IMR-90 (cell line): ENCODE measurements around the gene CACYBP. TPM values are rescaled to one million over a fixed set of nuclear protein-coding genes. Genes with fewer than 3 reads are reported as not detected.

Experiments
- ATAC-seq: fragments of 200-7000 bp; cut with Tn5 transposase; 2 replicates; pipeline ENCODE4 v1.9.1; 2020; ENCODE audit warnings: low read depth, mild to moderate bottlenecking, moderate library complexity
- BruUV-seq: library from RNA; stranded (reverse); fragments of 400-500 nt; replicated peaks from 2 replicates; lab custom pipeline; 2021; lab: Mats Ljungman, UMichigan
- CTCF ChIA-PET: fragments of 300-600 bp; formaldehyde crosslinking; extraction: SDS; loops from one replicate; lab custom pipeline; 2021; ENCODE audit warnings: antibody characterized with exemption; lab: Yijun Ruan, JAX
- POLR2A ChIA-PET: fragments of 300-600 bp; sonication (Branson Sonifier 250); formaldehyde crosslinking; loops from one replicate; lab custom pipeline; 2022; ENCODE audit warnings: antibody characterized with exemption; ENCODE audit not compliant: unreplicated experiment; lab: Charles Lee
- DNase-seq: peaks from one replicate; pipeline ENCODE4 v3.0.0; 2013
- H2AFZ ChIP-seq: replicated peaks from 2 replicates; pipeline ENCODE3; 2013; ENCODE audit warnings: low read length, mild to moderate bottlenecking; ENCODE audit not compliant: poor library complexity
- H2AK5ac ChIP-seq: 2 replicates; pipeline ENCODE4 v1.6.1; 2013; ENCODE audit warnings: low read depth, low read length, inconsistent platforms
- H2AK9ac ChIP-seq: replicated peaks from 2 replicates; pipeline ENCODE3; 2013; ENCODE audit warnings: mild to moderate bottlenecking, low read depth, low read length, moderate library complexity; ENCODE audit not compliant: poor library complexity
- H2BK120ac ChIP-seq: 2 replicates; pipeline ENCODE4 v1.6.1; 2013; ENCODE audit warnings: low read depth, low read length, inconsistent platforms
- H2BK15ac ChIP-seq: 3 replicates; pipeline ENCODE4 v1.6.1; 2013; ENCODE audit warnings: low read depth, low read length, inconsistent platforms
- H2BK20ac ChIP-seq: 2 replicates; pipeline ENCODE4 v1.6.1; 2013; ENCODE audit warnings: low read depth, mild to moderate bottlenecking, inconsistent platforms, low read length, moderate library complexity
- H2BK5ac ChIP-seq: 2 replicates; pipeline ENCODE4 v1.6.1; 2013; ENCODE audit warnings: mild to moderate bottlenecking, low read depth, low read length, inconsistent platforms; ENCODE audit not compliant: poor library complexity, severe bottlenecking
- H3K14ac ChIP-seq: replicated peaks from 2 replicates; pipeline ENCODE4 v1.6.1; 2013; ENCODE audit warnings: low read depth, low read length, inconsistent platforms
- H3K18ac ChIP-seq: 2 replicates; pipeline ENCODE4 v1.6.1; 2013; ENCODE audit warnings: low read depth, low read length, control low read depth
- H3K23ac ChIP-seq: 2 replicates; pipeline ENCODE4 v1.6.1; 2013; ENCODE audit warnings: low read depth, low read length, inconsistent platforms
- H3K27ac ChIP-seq: 2 replicates; pipeline ENCODE4 v1.5.1; 2013; ENCODE audit warnings: mild to moderate bottlenecking, control low read depth, low read length; ENCODE audit not compliant: insufficient read depth
- H3K27me3 ChIP-seq: 2 replicates; pipeline ENCODE4 v1.6.1; 2013; ENCODE audit warnings: low read length; ENCODE audit not compliant: control insufficient read depth, insufficient read depth
- H3K36me3 ChIP-seq: 2 replicates; pipeline ENCODE4 v1.6.1; 2013; ENCODE audit warnings: low read length, mixed read lengths; ENCODE audit not compliant: control insufficient read depth, insufficient read depth
- H3K4ac ChIP-seq: 2 replicates; pipeline ENCODE4 v1.6.1; 2013; ENCODE audit warnings: low read depth, low read length, inconsistent platforms
- H3K4me1 ChIP-seq: 2 replicates; pipeline ENCODE4 v1.6.1; 2013; ENCODE audit warnings: low read length, mixed read lengths; ENCODE audit not compliant: control insufficient read depth, insufficient read depth
- H3K4me2 ChIP-seq: 2 replicates; pipeline ENCODE4 v1.6.1; 2013; ENCODE audit warnings: low read depth, mild to moderate bottlenecking, control low read depth, low read length, moderate library complexity
- H3K4me3 ChIP-seq: 2 replicates; pipeline ENCODE4 v1.5.1; 2013; ENCODE audit warnings: low read depth, mild to moderate bottlenecking, control low read depth, low read length, moderate library complexity; ENCODE audit not compliant: insufficient read depth
- H3K56ac ChIP-seq: 2 replicates; pipeline ENCODE4 v1.6.1; 2013; ENCODE audit warnings: low read length, inconsistent platforms; ENCODE audit not compliant: insufficient read depth; ENCODE audit errors: extremely low read depth
- H3K79me1 ChIP-seq, 2 experiments: 2 replicates each; pipeline ENCODE4 v1.6.1; 2013; ENCODE audit warnings: low read length in 2 of 2, inconsistent platforms in 1 of 2, low read depth in 1 of 2
- H3K9ac ChIP-seq: 2 replicates; pipeline ENCODE4 v1.6.1; 2013; ENCODE audit warnings: low read depth, low read length, control low read depth
- H3K9me1 ChIP-seq: 2 replicates; pipeline ENCODE4 v1.6.1; 2013; ENCODE audit warnings: low read length, inconsistent platforms; ENCODE audit not compliant: insufficient read depth
- H3K9me3 ChIP-seq: 2 replicates; pipeline ENCODE4 v1.6.1; 2013; ENCODE audit warnings: low read length; ENCODE audit not compliant: control insufficient read depth, insufficient read depth
- H4K20me1 ChIP-seq: 2 replicates; pipeline ENCODE4 v1.6.1; 2013; ENCODE audit warnings: low read length, inconsistent platforms; ENCODE audit not compliant: insufficient read depth
- H4K5ac ChIP-seq: 2 replicates; pipeline ENCODE4 v1.6.1; 2013; ENCODE audit warnings: mild to moderate bottlenecking, low read depth, low read length, control low read depth
- H4K8ac ChIP-seq, 2 experiments: 2 replicates each; pipeline ENCODE4 v1.6.1; 2013; ENCODE audit warnings: low read depth in 2 of 2, low read length in 2 of 2, control low read depth in 1 of 2, inconsistent platforms in 1 of 2
- H4K91ac ChIP-seq: 2 replicates; pipeline ENCODE4 v1.6.1; 2013; ENCODE audit warnings: low read depth, low read length, inconsistent platforms; ENCODE audit not compliant: insufficient read depth
- BHLHE40 ChIP-seq: fragments of 150-350 bp; IDR thresholded peaks from 2 replicates; pipeline ENCODE4 v1.6.1; 2016; ENCODE audit warnings: mild to moderate bottlenecking, low read depth, low read length
- CEBPB ChIP-seq: IDR thresholded peaks from 2 replicates; pipeline ENCODE4 v1.6.1; 2012; ENCODE audit warnings: low read depth, low read length, improper control_type of control experiment
- CHD1 ChIP-seq: IDR thresholded peaks from 2 replicates; pipeline ENCODE4 v1.6.1; 2012; ENCODE audit warnings: low read depth, low read length, improper control_type of control experiment
- MAZ ChIP-seq: IDR thresholded peaks from 2 replicates; pipeline ENCODE4 v1.6.1; 2012; ENCODE audit warnings: low read depth, mild to moderate bottlenecking, low read length, improper control_type of control experiment, moderate library complexity, borderline replicate concordance
- MXI1 ChIP-seq: IDR thresholded peaks from 2 replicates; pipeline ENCODE4 v1.6.1; 2012; ENCODE audit warnings: low read depth, mild to moderate bottlenecking, low read length, moderate library complexity, borderline replicate concordance
- NFE2L2 ChIP-seq: fragments of 150-350 bp; IDR thresholded peaks from 2 replicates; pipeline ENCODE4 v1.6.1; 2016; ENCODE audit warnings: low read depth, mild to moderate bottlenecking, low read length
- RCOR1 ChIP-seq: IDR thresholded peaks from 2 replicates; pipeline ENCODE4 v1.6.1; 2012; ENCODE audit warnings: mild to moderate bottlenecking, low read length, improper control_type of control experiment; ENCODE audit not compliant: insufficient replicate concordance
- RFX5 ChIP-seq: IDR thresholded peaks from 2 replicates; pipeline ENCODE4 v1.8.0; 2012; ENCODE audit warnings: low read depth, mild to moderate bottlenecking, low read length, moderate library complexity
- SMC3 ChIP-seq: fragments of 150-350 bp; IDR thresholded peaks from 2 replicates; pipeline ENCODE4 v1.6.1; 2016; ENCODE audit warnings: low read depth, mild to moderate bottlenecking, antibody characterized with exemption, low read length, moderate library complexity
- WGBS, 2 experiments: methylation state at CpG; one replicate each; pipeline versions ENCODE4 v1.1.5 to v1.1.7; 2013; ENCODE audit warnings: missing lambda C conversion rate in 2 of 2; ENCODE audit not compliant: insufficient read length in 1 of 2; ENCODE audit errors: extremely low coverage in 2 of 2; 5-methylcytosine and 5-hydroxymethylcytosine counted together
- dilution Hi-C: fragments of 300-500 bp; cut with HindIII; formaldehyde crosslinking; loops from one replicate; pipeline ENCODE4 v1.14.3; 2018; ENCODE audit warnings: low sequenced_read_pairs; ENCODE audit not compliant: unreplicated experiment
- in situ Hi-C: fragments of 300-500 bp; cut with MboI; formaldehyde crosslinking; loops from 3 replicates; pipeline ENCODE4 v1.14.3; 2019; ENCODE audit warnings: low sequenced_read_pairs, inconsistent platforms, mixed read lengths
- intact Hi-C: fragments of 100-400 bp; cut with micrococcal nuclease; formaldehyde crosslinking; loops from 2 replicates; pipeline ENCODE4 v1.10.0; 2022
- polyA plus RNA-seq, 3 experiments: library from polyadenylated mRNA; depleted of rRNA; stranded (reverse); fragments of >200 nt; gene quantifications; 2 replicates each; pipeline ENCODE4 v1.2.3, GENCODE V29; 2012; ENCODE audit warnings: low replicate concordance in 1 of 3
- total RNA-seq: library from RNA; depleted of rRNA; stranded (reverse); fragments of >200 nt; gene quantifications from 2 replicates; pipeline ENCODE4 v1.2.3, GENCODE V29; 2012

Gene CACYBP
- total and polyA plus RNA-seq, 2 of the 4 experiments (the other 2 are of a cell fraction), result 61.8 to 62.8 TPM

DNA sequence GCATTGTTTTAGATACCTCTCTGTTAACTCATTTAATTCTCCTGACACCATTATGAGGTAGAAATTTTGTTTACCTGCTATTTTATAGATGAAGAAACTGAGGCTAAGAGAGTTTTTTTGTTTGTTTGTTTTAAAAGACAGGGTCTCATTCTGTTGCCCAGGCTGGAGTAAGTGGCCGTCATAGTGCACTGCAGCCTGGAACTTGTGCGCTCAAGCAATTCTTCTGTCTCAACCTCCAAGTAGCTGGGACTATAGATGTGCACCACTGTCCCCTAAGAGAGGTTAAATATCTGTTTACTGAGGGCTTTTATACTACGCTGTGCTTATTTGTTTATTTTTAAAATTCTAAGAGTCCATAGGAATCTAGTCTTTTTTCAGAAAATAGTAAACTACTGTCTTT lies 43.7 kb upstream of the CACYBP start:
- Histone ChIP-seq H3K9me3 (no peaks in the 10 kb centered on the region), H4K8ac (no peak overlapping the region), H2BK15ac (no peak overlapping the region), H4K91ac (no peak overlapping the region), H2BK120ac (no peak overlapping the region), H3K4me1 (no peaks in the 10 kb centered on the region), H3K4ac (no peak overlapping the region), H3K56ac (no peak overlapping the region), H3K9ac (no peak overlapping the region), H2BK5ac (no peak overlapping the region), H4K20me1 (no peaks in the 10 kb centered on the region), H4K5ac (no peak overlapping the region), H3K9me1 (no peaks in the 10 kb centered on the region), H2AFZ (no peak overlapping the region), H3K79me1 (no peaks in the 10 kb centered on the region), H3K18ac (no peak overlapping the region), H3K23ac (no peak overlapping the region), H2BK20ac (no peak overlapping the region), H3K27me3 (no peaks in the 10 kb centered on the region), H3K4me2 (no peak overlapping the region), H3K27ac (no peak overlapping the region), H3K14ac (no peak overlapping the region), H3K36me3 (no peaks in the 10 kb centered on the region), H2AK5ac (no peak overlapping the region), H2AK9ac (no peak overlapping the region), H3K4me3 (no peak overlapping the region)
- CTCF ChIA-PET, result no interaction called here
- in situ Hi-C loops (no loop called here), intact Hi-C loops (no loop called here), dilution Hi-C loops (no loop called here)
- BruUV-seq, result no TSS peak
- ATAC-seq (no peak), DNase-seq (no peak)
- no CpG with 5 or more reads among the region's 3 CpGs for WGBS, 2 experiments
- POLR2A ChIA-PET, result no interaction called here
- TF ChIP-seq MAZ (no peak), RFX5 (no peak), RCOR1 (no peak), NFE2L2 (no peak), CEBPB (no peak), BHLHE40 (no peak), MXI1 (no peak), SMC3 (no peak), CHD1 (no peak)
